ENCODE data around the gene CD9.

GRCh38 chr12:6234906-6235305 is 34.7 kb downstream of the CD9 start:
- TF ChIP-seq ZFP30 (CRISPR knock-in tag; IDR thresholded peaks at IDR 0.05) (no peak), ESRRG (CRISPR knock-in tag; IDR thresholded peaks at IDR 0.05) (no peak), BACH2 (CRISPR knock-in tag; IDR thresholded peaks at IDR 0.05; ENCODE audit: borderline replicate concordance) (no peak)
- TF ChIP-seq, protein P1, sequence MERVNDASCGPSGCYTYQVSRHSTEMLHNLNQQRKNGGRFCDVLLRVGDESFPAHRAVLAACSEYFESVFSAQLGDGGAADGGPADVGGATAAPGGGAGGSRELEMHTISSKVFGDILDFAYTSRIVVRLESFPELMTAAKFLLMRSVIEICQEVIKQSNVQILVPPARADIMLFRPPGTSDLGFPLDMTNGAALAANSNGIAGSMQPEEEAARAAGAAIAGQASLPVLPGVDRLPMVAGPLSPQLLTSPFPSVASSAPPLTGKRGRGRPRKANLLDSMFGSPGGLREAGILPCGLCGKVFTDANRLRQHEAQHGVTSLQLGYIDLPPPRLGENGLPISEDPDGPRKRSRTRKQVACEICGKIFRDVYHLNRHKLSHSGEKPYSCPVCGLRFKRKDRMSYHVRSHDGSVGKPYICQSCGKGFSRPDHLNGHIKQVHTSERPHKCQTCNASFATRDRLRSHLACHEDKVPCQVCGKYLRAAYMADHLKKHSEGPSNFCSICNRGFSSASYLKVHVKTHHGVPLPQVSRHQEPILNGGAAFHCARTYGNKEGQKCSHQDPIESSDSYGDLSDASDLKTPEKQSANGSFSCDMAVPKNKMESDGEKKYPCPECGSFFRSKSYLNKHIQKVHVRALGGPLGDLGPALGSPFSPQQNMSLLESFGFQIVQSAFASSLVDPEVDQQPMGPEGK (CRISPR knock-in tag; IDR thresholded peaks at IDR 0.05; ENCODE audit: borderline replicate concordance): no peak

All from SK-N-SH treated with all-trans-retinoic acid at 6 μM for 48 hours (cell line).